NCI-H526 (cell line): ENCODE data around the gene TUBB2B.

Source experiments
- DNase-seq, 2 experiments: peaks; one replicate each; lab custom pipeline; 2025; lab: John Stamatoyannopoulos, UW

Gene TUBB2B

DNA sequence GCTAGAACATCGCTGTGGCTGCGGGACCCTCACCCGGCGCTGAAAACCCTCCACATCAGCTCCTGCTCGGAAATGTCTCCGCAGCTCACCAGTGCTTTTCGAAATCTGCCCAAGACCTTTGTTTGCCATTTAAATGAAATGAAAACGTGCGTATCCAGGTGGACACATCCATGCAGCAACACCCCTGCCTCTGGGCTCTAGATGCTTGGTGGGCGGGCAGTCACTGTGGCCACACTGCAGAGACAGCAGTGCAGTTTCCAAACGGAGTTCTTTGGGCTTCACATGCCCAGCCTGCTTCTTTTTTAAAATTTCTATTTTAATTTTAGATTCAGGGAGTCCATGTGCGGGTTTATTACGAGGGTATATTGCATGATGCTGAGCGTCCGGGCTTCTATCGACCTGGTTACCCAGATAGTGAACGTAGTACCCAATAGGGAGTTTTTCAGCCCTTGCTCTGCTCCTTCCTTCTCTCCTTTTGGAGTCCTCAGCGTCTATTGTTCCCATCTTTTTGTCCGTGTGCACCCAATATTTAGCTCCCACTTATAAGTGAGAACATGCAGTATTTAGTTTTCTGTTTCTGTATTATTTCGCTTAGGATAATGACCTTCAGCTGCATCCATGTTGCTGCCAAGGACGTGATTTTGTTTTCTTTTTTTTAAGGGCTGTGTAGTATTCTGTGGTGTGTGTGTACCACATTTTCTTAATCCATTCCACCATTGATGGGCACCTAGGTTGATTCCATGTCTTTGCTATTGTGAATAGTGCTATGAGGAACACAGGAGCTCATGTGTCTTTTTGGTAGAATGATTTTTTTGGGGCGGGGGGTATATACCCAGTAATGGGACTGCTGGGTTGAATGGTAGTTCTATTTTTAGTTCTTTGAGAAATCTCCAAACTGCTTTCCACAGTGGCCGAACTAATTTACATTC lies 4.8 kb upstream of the TUBB2B start:
- peak; percentile 77 to 80 for DNase-seq

DNA sequence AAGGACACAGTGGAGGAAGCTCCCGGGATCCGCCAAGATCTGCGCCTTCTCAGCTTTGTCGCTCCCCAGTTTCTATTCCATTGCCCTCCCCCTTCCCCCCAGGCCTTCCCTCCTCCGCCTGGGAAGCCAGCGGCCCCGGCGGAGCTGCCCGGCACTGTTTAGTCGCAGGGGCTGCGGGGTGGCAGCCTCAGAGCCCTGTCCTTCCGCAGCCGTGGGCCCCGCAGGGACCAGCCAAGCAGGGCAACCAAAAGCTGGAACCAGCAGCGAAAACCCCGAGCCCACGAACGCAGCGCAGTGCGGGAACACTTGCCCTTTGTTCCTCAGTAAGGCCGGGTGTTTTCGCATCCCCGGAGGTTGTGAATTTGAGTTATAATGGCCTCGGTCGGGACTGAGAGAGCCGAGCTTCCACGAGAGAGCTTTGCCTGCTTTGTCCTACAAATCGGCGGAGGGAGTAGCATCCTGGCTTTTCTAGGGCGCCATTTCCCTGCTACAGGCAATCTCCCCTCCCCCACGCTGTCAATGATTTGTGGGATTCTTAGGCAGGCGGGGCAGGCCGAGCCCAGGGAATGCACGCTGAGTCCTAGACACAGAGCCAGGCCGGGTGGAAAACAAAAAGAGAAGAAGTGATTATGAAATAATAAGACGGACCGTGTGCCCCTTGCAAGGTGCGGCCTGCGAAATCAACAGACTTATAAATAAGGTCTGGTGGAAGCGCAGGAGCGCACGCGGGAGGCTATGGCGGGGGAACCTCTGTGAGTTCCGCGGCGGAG lies 4.0 kb upstream of the TUBB2B start:
- peak; percentile 93 to 97 for DNase-seq

DNA sequence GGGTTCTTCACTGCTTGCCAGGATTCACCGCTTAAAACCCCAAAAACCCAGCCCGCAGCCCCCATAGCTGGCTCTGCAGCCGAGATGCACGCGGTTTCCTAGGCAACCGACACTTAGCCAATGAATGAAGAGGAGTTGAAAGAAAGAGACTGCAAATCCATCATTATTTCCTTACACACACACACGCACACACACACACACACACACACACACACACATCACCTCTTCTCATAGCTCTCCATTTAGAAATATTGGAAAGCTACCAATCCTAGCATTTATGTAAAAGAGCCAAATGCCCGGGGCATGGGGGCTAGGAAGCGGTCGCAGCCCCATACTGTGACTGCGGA lies 3.4 kb upstream of the TUBB2B start:
- peak; percentile 94 to 95 for DNase-seq

DNA sequence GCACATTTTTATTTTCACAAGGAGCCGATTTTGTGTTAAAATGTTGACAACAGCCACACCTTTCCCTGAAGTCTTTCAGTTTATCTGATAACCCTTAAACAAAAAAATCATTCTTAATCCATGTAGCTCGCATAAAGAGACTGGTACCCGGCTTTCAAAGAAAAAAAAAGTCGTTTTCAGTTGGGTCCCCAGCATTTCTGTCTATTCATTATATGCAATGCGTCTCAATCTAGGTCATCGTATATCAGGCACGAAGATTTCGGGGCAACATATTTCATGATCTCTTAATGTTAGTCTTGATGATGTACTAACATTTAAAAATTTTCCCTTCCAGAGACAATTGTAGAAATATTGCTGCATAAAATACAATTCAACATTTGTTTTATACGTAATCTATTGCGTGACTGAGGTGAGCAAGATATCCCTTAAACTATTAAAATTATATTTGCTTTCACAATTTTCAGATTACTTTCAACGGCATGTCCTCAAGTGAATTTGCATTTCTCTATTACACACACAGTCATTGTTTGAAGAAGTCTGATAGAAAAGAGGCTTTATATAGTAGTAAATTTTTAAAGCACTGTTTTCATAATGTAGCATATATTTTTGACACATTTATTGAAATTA lies 2.9 kb upstream of the TUBB2B start:
- DNase-seq = peak; percentile 67 to 88

DNA sequence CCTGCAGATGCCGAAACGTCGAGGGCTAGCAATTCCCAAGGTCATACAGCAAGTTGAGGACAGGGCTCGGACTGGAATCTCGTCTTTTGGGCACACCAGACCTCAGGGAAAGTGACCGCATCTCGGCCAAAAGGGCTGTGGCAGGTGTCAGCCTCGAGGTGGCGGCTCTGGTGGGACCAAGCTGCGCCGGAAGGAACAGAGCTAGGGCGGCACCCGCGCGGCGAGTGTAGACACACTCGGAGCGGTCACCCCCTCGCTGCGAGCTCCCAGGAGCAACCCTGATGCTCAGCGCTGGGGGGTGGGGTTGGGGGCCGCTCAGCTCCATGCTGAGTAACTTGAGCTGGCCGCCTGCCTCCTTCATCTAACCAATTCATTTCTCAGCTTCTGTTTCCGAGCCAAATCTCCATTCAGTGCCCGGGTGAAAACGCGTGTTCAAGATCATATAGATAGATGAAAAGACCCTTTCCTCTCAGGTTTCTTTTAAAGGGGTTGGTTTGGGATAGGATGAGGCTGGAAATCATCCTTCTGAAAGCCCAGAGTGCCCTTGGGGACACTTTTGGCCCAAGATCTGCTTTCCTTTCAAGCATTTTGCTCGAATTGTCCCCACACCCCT lies 2.2 kb upstream of the TUBB2B start:
- peak; percentile 54 to 86 for DNase-seq

DNA sequence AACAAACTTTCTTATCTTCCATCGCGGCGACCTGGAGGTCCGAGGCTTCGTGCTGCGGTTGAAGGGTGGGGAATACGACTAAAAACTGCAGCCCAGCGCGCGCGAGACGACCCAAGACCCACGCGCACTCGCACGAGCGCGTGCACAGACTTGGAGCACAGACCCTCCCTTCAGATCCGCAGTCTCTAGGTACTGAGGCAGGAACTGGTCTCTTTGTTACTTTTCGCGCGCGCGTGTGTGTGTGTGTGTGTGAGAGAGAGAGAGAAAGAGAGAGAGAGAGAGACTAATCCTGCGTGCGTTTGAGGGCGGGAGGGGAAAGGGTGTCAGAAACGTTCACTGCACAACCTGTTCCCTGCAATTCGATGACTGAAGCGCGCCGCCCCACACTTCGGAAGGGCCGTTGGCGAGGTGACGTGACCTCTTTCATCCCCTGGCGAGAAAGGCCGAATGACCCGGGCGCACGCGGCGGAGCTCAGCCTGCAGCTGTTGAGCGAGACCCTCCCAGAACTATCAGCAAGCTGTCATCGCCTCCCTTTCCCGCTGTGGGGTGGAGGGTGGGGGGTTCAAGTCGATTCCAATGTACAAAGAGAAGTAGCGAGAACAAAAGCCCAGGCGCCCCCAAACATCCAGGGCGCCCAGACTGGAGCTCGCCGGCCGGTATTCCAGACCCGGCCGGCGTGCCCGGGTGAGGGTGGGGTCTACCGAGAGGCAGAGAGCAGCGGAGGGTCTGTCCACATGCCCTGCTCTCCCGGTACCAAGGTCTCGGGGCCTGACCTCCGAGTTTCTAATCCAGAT lies 1.5 kb upstream of the TUBB2B start:
- DNase-seq = peak; percentile 87 to 90

- DNase-seq = peak; percentile 90 to 94
Observed at GRCh38 chr6:3228046-3228671, 706 bp upstream of the TUBB2B start.

GRCh38 chr6:3226481-3227362 lies 731 bp downstream of the TUBB2B start:
- peak; percentile 17 to 70 for DNase-seq

DNA sequence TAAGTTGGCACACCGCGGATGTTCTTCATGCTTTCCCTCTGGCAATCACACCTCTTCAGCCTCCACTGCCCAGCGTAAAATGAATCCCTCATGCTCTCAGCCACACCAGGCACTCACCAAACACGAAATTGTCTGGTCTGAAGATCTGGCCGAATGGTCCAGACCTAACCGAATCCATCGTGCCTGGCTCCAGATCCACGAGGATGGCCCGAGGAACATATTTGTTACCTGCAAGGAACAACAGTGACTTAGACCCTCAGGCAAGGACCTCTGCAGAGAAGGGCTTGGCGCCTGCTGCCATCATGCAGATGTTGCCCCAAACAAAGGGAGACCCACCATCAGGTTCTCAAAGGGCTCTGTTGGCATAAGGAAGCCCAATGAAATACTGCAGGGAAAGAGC lies 1.4 kb downstream of the TUBB2B start:
- no peak for DNase-seq

GRCh38 chr6:3222506-3223038 lies 4.9 kb downstream of the TUBB2B start:
- DNase-seq = no peak

DNA sequence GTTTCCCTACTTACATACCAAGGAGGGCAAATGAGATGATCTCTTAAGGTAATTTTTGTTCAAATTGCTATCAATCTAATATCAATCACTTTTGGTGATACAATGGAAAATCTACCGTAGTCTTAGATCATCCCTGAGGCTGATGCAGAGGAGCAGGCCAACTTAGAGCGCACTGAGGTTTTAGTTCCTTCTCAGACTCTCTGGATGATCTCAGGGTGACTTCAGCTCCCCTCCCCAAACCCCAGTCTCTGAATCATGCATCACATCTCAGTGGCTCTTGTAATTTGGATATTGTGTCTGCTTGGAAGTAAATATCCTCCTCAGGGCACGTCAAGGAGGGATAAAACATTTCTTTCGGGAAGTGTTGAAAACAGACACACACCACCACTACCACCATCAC lies 5.9 kb downstream of the TUBB2B start:
- no peak for DNase-seq

DNA sequence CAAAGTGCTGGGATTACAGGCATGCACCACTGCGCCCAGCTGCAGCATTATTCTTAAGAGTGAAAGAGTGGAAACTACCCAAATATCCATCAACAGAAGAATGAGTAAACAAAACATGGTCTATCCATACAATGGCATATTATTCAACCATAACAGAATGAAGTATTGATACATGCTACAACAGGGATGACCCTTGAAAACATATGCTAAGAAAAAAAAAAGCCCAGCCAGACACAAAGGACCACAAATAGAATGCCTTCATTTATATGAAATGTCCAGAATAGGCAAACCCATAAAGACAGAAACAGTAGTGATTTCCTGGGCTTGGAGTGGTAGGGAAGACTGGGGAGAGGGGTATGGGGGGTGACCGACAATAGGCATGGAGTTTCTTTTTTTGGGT lies 7.1 kb downstream of the TUBB2B start:
- DNase-seq = no peak

GRCh38 chr6:3218266-3218665 lies 9.2 kb downstream of the TUBB2B start:
- DNase-seq = no peak

DNA sequence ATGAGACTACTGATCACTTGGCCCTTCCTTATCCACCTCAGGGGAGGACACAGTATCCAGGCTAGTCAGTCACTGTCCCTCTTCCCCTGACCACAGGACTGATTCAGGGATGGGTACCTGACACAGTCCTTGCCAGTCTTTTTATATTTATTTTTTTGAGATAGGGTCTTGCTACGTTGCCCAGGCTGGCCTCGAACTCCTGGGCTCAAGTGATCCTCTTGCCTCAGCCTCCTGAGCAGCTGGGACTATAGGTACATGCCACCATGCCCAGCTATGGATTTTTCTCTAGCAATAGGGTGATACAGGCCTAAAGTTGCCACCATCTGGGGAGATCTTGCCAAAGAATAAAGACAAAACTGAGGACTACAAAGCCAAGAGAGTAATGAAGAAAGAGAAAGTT lies 10.2 kb downstream of the TUBB2B start:
- DNase-seq = no peak

GRCh38 chr6:3214898-3215297 lies 12.6 kb downstream of the TUBB2B start:
- DNase-seq = no peak

GRCh38 chr6:3213334-3213695 lies 14.1 kb downstream of the TUBB2B start:
- DNase-seq = no peak

GRCh38 chr6:3212261-3212660 lies 15.2 kb downstream of the TUBB2B start:
- DNase-seq = no peak

- no peak for DNase-seq
Observed at GRCh38 chr6:3211681-3212080, 15.8 kb downstream of the TUBB2B start.

- DNase-seq = no peak
Observed at GRCh38 chr6:3210024-3210610, 17.3 kb downstream of the TUBB2B start.
